ENCODE results near the gene SEMA3A.

The SEMA3A gene

DNA sequence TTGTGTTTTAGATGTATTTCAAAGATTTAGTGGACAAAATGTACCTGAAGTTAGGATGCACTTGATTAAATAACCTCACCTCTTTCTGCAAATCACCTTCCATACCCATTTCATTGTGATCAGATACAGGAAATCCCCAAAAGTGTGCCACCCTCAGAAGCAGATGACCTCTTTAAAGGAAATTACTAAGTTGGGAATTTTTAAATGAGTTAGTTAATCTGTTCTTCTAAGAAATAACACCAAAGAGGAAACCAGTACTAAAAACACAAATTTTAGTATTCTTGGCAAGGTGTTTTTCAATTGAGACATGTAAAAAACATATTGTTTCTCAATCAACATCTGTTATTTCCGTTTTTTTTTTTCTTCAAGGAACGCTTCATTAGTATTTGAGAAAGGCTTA is 4.6 kb upstream of the SEMA3A start:
- no peak overlapping the region for H3K4me3 ChIP-seq (replicated peaks; ENCODE audit: insufficient read depth, low read length)
- H3K27ac ChIP-seq (replicated peaks), result no peak overlapping the region
- H3K27me3 ChIP-seq (ENCODE audit: insufficient read depth, poor library complexity, severe bottlenecking), result no peaks in the 10 kb centered on the region
- TF ChIP-seq, protein P1, sequence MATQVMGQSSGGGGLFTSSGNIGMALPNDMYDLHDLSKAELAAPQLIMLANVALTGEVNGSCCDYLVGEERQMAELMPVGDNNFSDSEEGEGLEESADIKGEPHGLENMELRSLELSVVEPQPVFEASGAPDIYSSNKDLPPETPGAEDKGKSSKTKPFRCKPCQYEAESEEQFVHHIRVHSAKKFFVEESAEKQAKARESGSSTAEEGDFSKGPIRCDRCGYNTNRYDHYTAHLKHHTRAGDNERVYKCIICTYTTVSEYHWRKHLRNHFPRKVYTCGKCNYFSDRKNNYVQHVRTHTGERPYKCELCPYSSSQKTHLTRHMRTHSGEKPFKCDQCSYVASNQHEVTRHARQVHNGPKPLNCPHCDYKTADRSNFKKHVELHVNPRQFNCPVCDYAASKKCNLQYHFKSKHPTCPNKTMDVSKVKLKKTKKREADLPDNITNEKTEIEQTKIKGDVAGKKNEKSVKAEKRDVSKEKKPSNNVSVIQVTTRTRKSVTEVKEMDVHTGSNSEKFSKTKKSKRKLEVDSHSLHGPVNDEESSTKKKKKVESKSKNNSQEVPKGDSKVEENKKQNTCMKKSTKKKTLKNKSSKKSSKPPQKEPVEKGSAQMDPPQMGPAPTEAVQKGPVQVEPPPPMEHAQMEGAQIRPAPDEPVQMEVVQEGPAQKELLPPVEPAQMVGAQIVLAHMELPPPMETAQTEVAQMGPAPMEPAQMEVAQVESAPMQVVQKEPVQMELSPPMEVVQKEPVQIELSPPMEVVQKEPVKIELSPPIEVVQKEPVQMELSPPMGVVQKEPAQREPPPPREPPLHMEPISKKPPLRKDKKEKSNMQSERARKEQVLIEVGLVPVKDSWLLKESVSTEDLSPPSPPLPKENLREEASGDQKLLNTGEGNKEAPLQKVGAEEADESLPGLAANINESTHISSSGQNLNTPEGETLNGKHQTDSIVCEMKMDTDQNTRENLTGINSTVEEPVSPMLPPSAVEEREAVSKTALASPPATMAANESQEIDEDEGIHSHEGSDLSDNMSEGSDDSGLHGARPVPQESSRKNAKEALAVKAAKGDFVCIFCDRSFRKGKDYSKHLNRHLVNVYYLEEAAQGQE (IDR thresholded peaks at IDR 0.05; ENCODE audit: insufficient replicate concordance, low read depth), result no peak
- TF ChIP-seq POLR2AphosphoS5 (IDR thresholded peaks at IDR 0.05; ENCODE audit: low read depth), result no peak
- TF ChIP-seq GABPA (IDR thresholded peaks at IDR 0.05; ENCODE audit: low read depth), result no peak
- TF ChIP-seq, protein P2, sequence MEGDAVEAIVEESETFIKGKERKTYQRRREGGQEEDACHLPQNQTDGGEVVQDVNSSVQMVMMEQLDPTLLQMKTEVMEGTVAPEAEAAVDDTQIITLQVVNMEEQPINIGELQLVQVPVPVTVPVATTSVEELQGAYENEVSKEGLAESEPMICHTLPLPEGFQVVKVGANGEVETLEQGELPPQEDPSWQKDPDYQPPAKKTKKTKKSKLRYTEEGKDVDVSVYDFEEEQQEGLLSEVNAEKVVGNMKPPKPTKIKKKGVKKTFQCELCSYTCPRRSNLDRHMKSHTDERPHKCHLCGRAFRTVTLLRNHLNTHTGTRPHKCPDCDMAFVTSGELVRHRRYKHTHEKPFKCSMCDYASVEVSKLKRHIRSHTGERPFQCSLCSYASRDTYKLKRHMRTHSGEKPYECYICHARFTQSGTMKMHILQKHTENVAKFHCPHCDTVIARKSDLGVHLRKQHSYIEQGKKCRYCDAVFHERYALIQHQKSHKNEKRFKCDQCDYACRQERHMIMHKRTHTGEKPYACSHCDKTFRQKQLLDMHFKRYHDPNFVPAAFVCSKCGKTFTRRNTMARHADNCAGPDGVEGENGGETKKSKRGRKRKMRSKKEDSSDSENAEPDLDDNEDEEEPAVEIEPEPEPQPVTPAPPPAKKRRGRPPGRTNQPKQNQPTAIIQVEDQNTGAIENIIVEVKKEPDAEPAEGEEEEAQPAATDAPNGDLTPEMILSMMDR (IDR thresholded peaks at IDR 0.05; ENCODE audit: insufficient read depth, low read length), result no peak
- TF ChIP-seq SPI1 (IDR thresholded peaks at IDR 0.05; ENCODE audit: borderline replicate concordance, low read depth), result no peak
- DNase-seq (ENCODE audit: low read depth in 1 of 2, low spot score in 1 of 2), result no peak

DNA sequence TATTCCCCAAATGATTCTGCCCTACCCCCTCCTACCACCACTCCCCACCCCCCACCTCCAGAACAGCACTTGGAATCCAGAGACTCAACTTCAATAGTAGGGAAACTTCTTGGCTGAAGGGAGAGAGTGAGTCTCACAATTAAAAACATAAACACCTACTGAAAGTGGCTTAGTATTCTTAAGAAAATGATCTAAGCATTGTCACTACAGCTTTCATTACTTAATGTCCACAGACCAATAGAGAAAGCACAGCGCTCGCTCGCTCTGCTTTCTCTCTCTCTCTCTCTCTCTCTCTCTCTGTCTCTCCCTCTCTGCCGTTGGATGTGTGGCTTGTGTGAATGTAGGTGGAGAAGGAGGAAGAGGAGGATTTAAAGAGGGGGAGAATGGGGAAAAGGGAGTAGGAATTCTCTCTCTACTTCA is 1.5 kb upstream of the SEMA3A start:
- no peak for DNase-seq (ENCODE audit: low read depth in 1 of 2, low spot score in 1 of 2)
- H3K4me3 ChIP-seq (replicated peaks; ENCODE audit: insufficient read depth, low read length), result no peak overlapping the region

GRCh38 chr7:84195295-84196060 is 889 bp upstream of the SEMA3A start:
- Histone ChIP-seq H3K27me3 (ENCODE audit: insufficient read depth, poor library complexity, severe bottlenecking) (no peaks in the 10 kb centered on the region), H3K27ac (replicated peaks) (no peak overlapping the region)

More for the DNA sequence above, 1.5 kb upstream of the SEMA3A start:
- no peaks in the 10 kb centered on the region for H3K27me3 ChIP-seq (ENCODE audit: insufficient read depth, poor library complexity, severe bottlenecking)
- TF ChIP-seq, protein P1 (IDR thresholded peaks at IDR 0.05; ENCODE audit: insufficient replicate concordance, low read depth), result no peak
- TF ChIP-seq GABPA (IDR thresholded peaks at IDR 0.05; ENCODE audit: low read depth) (no peak), SPI1 (IDR thresholded peaks at IDR 0.05; ENCODE audit: borderline replicate concordance, low read depth) (no peak), POLR2AphosphoS5 (IDR thresholded peaks at IDR 0.05; ENCODE audit: low read depth) (no peak)
- TF ChIP-seq, protein P2 (IDR thresholded peaks at IDR 0.05; ENCODE audit: insufficient read depth, low read length), result no peak
- no peak overlapping the region for H3K27ac ChIP-seq (replicated peaks)

More at GRCh38 chr7:84195295-84196060, 889 bp upstream of the SEMA3A start:
- no peak for DNase-seq (ENCODE audit: low read depth in 1 of 2, low spot score in 1 of 2)
- TF ChIP-seq SPI1 (IDR thresholded peaks at IDR 0.05; ENCODE audit: borderline replicate concordance, low read depth), result no peak
- no peak for TF ChIP-seq GABPA (IDR thresholded peaks at IDR 0.05; ENCODE audit: low read depth)
- no peak for TF ChIP-seq POLR2AphosphoS5 (IDR thresholded peaks at IDR 0.05; ENCODE audit: low read depth)
- TF ChIP-seq, protein P2 (IDR thresholded peaks at IDR 0.05; ENCODE audit: insufficient read depth, low read length), result no peak
- TF ChIP-seq, protein P1 (IDR thresholded peaks at IDR 0.05; ENCODE audit: insufficient replicate concordance, low read depth), result no peak
- H3K4me3 ChIP-seq (replicated peaks; ENCODE audit: insufficient read depth, low read length), result peak overlapping the region; percentile 38
